ENCODE results near the gene MTO1. TPM values are rescaled to one million over a fixed set of nuclear protein-coding genes. Genes with fewer than 3 reads are reported as not detected.
"Not testable (repeated sequence)": the region's sequence is repeated elsewhere in the genome, so short reads cannot be mapped to it uniquely, and the experiment has no call there.

The MTO1 gene
- total and polyA plus RNA-seq, 3 donors from 2014 or later = 35.4 to 52.0 (median 37.0) TPM

- TF ChIP-seq CTCF (IDR thresholded peaks at IDR 0.05) = no peak
- no peak for TF ChIP-seq POLR2A (IDR thresholded peaks at IDR 0.05)
- Histone ChIP-seq H3K9me3 (no peaks in the 10 kb centered on the region), H3K36me3 (ENCODE audit: low read depth, missing control alignments) (no peaks in the 10 kb centered on the region), H3K4me3 (no peak overlapping the region), H3K27me3 (no peaks in the 10 kb centered on the region), H3K27ac (no peak overlapping the region), H3K4me1 (no peaks in the 10 kb centered on the region)
- intact Hi-C loops (cut with DNase I; ENCODE audit: low total_unique reads) = no loop called here
- no peak for DNase-seq
- WGBS, 2 donors = 66 to 77% methylated on average over 3 of the region's 3 CpGs
Observed at GRCh38 chr6:73455865-73456629, 5.5 kb upstream of the MTO1 start.

DNA sequence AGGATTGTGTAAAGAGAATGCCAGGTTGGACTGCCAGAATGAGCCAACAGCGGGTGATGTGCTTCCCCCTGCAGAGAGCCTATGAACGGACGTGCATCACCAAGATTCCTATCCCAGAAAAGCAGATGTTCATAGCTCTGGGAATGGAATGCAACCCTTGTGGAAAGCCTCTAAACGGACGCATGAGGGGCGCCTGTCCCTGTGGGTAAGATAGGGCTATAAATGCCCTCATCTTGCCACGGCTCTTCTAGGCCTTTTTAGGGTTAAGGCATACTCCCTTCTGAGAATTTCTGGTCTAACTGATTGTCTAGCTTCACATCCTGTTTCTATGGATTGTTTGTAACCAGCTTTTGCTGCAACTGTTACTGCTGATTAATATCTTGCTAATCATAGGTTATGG, 2.1 kb upstream of the MTO1 start:
- H3K27ac ChIP-seq; DNase-seq; intact Hi-C loops (cut with DNase I; ENCODE audit: low total_unique reads); H3K9me3 ChIP-seq; H3K36me3 ChIP-seq (ENCODE audit: low read depth, missing control alignments); H3K4me3 ChIP-seq; H3K4me1 ChIP-seq; H3K27me3 ChIP-seq: not testable (repeated sequence)
- 67 to 82% methylated on average over 7 of the region's 7 CpGs for WGBS, 2 donors

- Histone ChIP-seq H3K4me3 (no peak overlapping the region), H3K9me3 (no peaks in the 10 kb centered on the region), H3K36me3 (ENCODE audit: low read depth, missing control alignments) (no peaks in the 10 kb centered on the region), H3K27ac (no peak overlapping the region), H3K4me1 (peaks cover 10% of the 10 kb centered on the region), H3K27me3 (no peaks in the 10 kb centered on the region)
- TF ChIP-seq POLR2A (IDR thresholded peaks at IDR 0.05) = no peak
- TF ChIP-seq CTCF (IDR thresholded peaks at IDR 0.05) = no peak
- intact Hi-C loops (cut with DNase I; ENCODE audit: low total_unique reads) = no loop called here
- 48 to 51% methylated on average over 5 of the region's 5 CpGs for WGBS, 2 donors
- no peak for DNase-seq
Observed at GRCh38 chr6:73460056-73460455, 1.5 kb upstream of the MTO1 start.

DNA sequence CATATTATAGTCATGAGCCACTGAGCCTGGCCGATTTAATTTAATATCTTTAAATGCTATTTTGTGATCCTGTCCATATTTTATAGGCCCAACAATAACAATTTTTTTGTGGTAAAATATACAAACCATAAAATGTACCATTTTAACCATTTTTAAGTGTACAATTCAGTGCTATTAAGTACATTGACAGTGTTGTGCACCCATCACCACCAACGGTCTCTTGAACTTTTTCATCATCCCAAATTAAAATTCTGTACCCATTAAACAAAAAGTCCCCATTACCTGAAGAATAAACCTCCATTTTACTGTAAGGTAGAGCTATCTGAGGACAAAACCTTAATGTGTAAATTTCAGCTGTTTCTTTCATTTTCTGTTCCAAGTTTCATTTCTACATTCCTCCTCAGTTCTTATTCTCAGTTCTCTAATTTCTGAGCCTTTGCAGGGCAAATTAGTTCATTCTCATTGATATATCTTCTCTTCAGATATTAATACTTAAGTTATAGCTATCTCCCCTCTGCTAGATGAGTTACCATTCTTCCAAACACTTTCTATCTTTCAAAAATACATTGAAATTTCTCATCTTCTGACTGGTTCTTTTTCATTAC, 10.3 kb downstream of the MTO1 start:
- intact Hi-C loops (cut with DNase I; ENCODE audit: low total_unique reads) = no loop called here
- H3K27ac ChIP-seq = no peak overlapping the region
- WGBS, 2 donors = 78 to 88% methylated on average over 2 of the region's 2 CpGs
- TF ChIP-seq CTCF (IDR thresholded peaks at IDR 0.05) = no peak
- no peak for TF ChIP-seq POLR2A (IDR thresholded peaks at IDR 0.05)
- H3K4me1 ChIP-seq = no peaks in the 10 kb centered on the region
- H3K27me3 ChIP-seq = no peaks in the 10 kb centered on the region
- no peaks in the 10 kb centered on the region for H3K9me3 ChIP-seq
- H3K4me3 ChIP-seq = no peak overlapping the region
- DNase-seq = no peak
- H3K36me3 ChIP-seq (ENCODE audit: low read depth, missing control alignments) = no peaks in the 10 kb centered on the region

GRCh38 chr6:73476723-73477122, 15.2 kb downstream of the MTO1 start:
- H3K36me3 ChIP-seq (ENCODE audit: low read depth, missing control alignments) = no peaks in the 10 kb centered on the region
- WGBS, 2 donors = 97% methylated on average over 10 of the region's 10 CpGs
- intact Hi-C loops (cut with DNase I; ENCODE audit: low total_unique reads) = no loop called here

More at GRCh38 chr6:73476723-73477122, 15.2 kb downstream of the MTO1 start:
- H3K27me3 ChIP-seq = no peaks in the 10 kb centered on the region
- H3K9me3 ChIP-seq = no peaks in the 10 kb centered on the region
- no peaks in the 10 kb centered on the region for H3K4me1 ChIP-seq
- no peak for DNase-seq
- no peak for TF ChIP-seq POLR2A (IDR thresholded peaks at IDR 0.05)
- no peak overlapping the region for H3K4me3 ChIP-seq
- H3K27ac ChIP-seq = no peak overlapping the region

Measured in testis (tissue), 3 donors.